GOT3 (cell line): Measurements from ENCODE around the gene SMARCAD1.
"Not testable (repeated sequence)": the region's sequence is repeated elsewhere in the genome, so short reads cannot be mapped to it uniquely, and the experiment has no call there.

ENCODE experiments used
- DNase-seq: peaks from one replicate; lab custom pipeline; 2025; ENCODE audit warnings: mixed read lengths; lab: John Stamatoyannopoulos, UW

SMARCAD1 gene

DNA sequence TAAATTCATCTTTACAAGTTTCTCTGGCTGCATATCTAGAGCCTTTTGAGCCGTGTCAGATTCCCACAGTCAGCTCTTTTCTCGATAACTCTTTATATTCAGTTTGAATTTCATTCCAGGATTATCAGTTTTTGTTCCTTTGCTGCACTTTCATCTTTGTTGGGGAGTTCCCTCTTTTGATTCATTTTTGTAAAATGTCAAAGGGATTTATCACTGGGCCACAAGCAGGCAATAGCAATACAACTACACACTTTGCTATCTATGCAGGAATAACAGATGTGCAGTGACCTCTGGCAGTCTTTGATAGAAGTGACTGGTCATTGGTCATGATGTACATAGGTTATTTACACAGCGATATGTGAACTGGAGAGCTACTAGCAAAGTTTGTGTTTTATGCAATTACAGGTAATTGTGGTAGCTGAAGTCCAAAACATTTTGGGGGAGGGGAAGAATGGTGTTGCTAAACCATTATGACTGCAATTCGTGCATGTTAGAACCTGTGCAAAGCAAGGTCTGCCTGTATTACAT, 91.1 kb downstream of the SMARCAD1 start:
- DNase-seq: no peak

- DNase-seq: no peak
These were observed 94.5 kb downstream of the SMARCAD1 start for GRCh38 chr4:94302191-94302590.

DNA sequence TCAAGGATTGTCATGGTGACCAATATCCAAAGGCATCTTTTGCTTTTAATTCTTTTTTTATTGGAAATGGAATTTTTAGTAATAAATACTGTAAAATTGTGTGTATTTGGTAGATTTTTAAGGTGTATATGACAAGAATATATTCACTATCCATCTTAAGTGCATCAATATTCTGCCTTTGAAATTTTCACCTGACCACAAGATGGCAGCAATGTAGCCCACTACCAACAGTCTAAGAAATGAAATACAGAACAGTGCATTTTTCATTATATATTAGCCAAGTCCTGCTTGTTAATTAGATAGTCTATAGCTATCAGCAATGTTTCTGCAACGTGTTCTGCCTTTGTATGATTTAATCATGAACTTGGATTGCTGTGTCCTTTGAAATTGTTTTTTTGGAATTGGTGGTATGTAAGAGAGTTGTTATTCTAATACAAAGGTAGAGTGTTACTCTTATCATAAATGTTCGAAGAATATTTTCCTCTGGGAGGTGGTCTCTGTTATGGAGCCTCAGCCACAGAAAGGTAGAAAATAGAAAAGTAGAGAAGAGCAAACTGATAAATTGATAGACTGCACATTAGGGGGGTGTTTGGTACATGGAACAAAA, 96.8 kb downstream of the SMARCAD1 start:
- no peak for DNase-seq

GRCh38 chr4:94305466-94306225, 98.0 kb downstream of the SMARCAD1 start:
- no peak for DNase-seq

DNA sequence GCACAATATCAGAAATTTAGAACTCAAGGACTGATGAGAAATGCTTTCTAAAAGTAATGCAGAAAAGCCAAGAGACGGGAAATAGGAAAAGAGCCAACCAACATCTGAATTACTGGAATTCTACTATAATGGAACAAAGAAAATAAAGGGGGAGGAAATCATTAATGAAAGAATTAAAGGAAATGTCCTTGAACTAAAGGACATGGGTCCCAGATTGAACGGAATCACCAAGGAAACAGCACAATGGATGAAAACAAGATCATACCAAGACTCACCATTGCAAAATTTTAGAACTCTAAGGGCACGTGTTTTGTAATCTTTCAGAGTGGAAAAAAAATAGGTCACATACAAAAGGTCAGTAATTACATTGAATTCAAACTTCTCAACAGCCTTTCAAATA, 99.0 kb downstream of the SMARCAD1 start:
- DNase-seq: no peak

GRCh38 chr4:94307231-94307871, 99.7 kb downstream of the SMARCAD1 start:
- no peak for DNase-seq

GRCh38 chr4:94319927-94320326, 112.3 kb downstream of the SMARCAD1 start:
- DNase-seq: not testable (repeated sequence)

GRCh38 chr4:94325835-94326234, 118.2 kb downstream of the SMARCAD1 start:
- DNase-seq: no peak

GRCh38 chr4:94329933-94330332, 122.3 kb downstream of the SMARCAD1 start:
- no peak for DNase-seq

DNA sequence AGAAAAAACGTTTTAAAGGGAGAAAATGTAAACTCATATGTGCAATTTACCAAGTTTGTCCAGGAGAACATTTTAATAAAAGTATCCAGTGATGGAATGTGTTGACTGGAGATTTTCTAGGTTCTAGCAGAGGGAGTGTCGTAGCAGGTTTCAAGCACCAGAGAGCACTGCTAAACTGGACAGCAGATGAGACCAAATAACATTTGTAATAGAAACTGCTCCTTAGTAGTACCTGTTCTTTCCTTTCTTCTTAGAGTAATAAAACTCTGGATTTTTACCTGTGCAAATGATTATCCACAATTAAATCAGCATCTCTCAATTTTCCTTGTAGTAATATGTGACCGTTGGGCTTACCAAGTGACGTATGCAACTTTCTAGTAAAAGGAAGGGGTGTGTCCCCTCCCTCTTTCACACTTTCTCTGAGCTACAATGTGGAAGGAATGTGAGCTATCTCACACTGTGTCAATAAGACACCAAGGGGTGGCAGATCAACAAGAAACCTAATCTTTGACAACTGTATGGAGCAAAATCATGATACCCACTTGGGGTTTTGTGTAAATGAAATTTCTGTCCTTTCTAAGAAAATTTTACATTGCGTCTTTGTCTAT, 125.4 kb downstream of the SMARCAD1 start:
- DNase-seq: no peak

DNA sequence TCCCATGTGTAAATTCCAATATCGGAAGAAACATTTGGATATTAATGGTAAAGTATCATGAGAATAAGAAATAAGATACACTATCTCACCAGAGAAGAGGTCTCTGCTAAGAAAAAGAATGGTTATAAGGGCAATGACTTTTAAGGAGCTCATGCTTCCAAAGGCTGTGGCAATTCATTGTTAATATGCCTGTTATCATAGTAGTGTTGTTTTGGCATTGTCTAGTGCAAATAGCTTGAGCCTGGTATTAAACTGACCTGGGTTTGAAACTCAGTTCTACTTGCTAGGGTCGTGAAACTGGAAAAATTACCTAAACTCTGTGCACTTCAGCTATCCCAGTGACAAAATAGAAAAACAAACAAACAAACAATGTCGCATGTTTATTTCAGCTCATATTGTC, 126.2 kb downstream of the SMARCAD1 start:
- no peak for DNase-seq

DNA sequence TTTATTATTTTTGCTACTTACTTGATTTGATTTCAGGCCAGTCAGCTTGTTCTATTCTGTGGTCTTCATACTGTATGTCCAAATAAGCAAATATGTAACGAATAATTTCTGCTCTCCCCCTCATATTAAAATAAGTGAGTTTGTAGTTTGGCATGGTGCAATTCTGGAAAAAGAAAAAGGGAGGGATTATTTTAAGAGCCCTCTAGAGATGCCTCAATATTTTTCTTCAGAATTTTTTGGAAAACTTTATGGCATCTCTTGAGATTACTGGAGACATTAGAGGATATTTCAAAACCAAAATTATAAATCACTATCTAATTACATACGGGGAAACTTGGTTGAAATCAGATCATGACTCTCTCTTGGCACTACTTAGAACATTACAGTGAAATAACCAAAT, 126.8 kb downstream of the SMARCAD1 start:
- DNase-seq: no peak

DNA sequence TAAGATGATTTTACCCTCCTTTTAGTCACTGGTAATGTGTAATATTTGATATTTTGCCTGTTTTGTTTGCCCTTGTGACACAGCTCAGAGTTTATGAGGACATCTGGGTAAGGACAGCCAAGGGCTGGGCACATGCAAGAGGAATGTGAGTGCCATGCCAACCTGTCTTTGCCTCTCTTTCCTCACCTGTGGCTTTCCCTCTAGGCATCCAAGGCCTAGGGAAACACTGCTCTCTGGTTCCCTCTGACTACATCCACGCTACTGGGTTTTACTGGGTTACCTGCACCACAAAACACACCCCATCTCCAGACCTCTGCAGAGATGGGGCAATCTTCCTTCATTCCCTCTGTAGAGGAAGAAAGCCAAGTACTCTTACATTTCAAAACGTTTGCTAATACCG, 127.3 kb downstream of the SMARCAD1 start:
- no peak for DNase-seq

GRCh38 chr4:94336303-94336702, 128.6 kb downstream of the SMARCAD1 start:
- no peak for DNase-seq

- not testable (repeated sequence) for DNase-seq
These were observed 129.1 kb downstream of the SMARCAD1 start for GRCh38 chr4:94336791-94337190.

- no peak for DNase-seq
These were observed 131.2 kb downstream of the SMARCAD1 start for GRCh38 chr4:94338681-94339351.

GRCh38 chr4:94339779-94340178, 132.1 kb downstream of the SMARCAD1 start:
- no peak for DNase-seq
